SK-N-MC (cell line): ENCODE measurements around the gene RYR1.

Experiments
- DNase-seq: peaks from one replicate; pipeline ENCODE4 v3.0.0-alpha.2; 2011; ENCODE audit warnings: low read depth, low spot score
- H3K27ac ChIP-seq: fragments of 200-600 bp; sonication (generic); 2 replicates; pipeline ENCODE4 v1.5.1; 2016; ENCODE audit warnings: mixed run types
- H3K36me3 ChIP-seq: fragments of 200-600 bp; sonication (generic); 2 replicates; pipeline ENCODE4 v1.6.1; 2017; ENCODE audit warnings: antibody characterized with exemption, low read length, mixed read lengths; ENCODE audit not compliant: insufficient read depth
- H3K4me3 ChIP-seq: fragments of 200-600 bp; sonication (generic); 2 replicates; pipeline ENCODE4 v1.5.1; 2016
- H3K9ac ChIP-seq: fragments of 200-600 bp; sonication (generic); 2 replicates; pipeline ENCODE4 v1.8.0; 2017; ENCODE audit warnings: mixed run types, mixed read lengths; ENCODE audit not compliant: insufficient read length
- H3K9me3 ChIP-seq: fragments of 200-600 bp; sonication (generic); 2 replicates; pipeline ENCODE4 v1.6.1; 2017; ENCODE audit warnings: low read depth, mild to moderate bottlenecking, antibody characterized with exemption, low read length, moderate library complexity, mixed read lengths
- EZH2 ChIP-seq: fragments of 200-600 bp; sonication (generic); IDR thresholded peaks from one replicate; pipeline ENCODE4 v1.6.1; 2017; ENCODE audit warnings: antibody characterized with exemption
- FOXP2 ChIP-seq: optimal IDR thresholded peaks from 2 replicates; pipeline ENCODE3; 2011; ENCODE audit warnings: mild to moderate bottlenecking, moderate library complexity; ENCODE audit not compliant: insufficient read depth; ENCODE audit errors: extremely low read length, control extremely low read depth
- POLR2AphosphoS5 ChIP-seq: IDR thresholded peaks from 2 replicates; pipeline ENCODE4 v1.6.1; 2012; ENCODE audit warnings: mild to moderate bottlenecking, low read depth, low read length, borderline replicate concordance

The RYR1 gene

DNA sequence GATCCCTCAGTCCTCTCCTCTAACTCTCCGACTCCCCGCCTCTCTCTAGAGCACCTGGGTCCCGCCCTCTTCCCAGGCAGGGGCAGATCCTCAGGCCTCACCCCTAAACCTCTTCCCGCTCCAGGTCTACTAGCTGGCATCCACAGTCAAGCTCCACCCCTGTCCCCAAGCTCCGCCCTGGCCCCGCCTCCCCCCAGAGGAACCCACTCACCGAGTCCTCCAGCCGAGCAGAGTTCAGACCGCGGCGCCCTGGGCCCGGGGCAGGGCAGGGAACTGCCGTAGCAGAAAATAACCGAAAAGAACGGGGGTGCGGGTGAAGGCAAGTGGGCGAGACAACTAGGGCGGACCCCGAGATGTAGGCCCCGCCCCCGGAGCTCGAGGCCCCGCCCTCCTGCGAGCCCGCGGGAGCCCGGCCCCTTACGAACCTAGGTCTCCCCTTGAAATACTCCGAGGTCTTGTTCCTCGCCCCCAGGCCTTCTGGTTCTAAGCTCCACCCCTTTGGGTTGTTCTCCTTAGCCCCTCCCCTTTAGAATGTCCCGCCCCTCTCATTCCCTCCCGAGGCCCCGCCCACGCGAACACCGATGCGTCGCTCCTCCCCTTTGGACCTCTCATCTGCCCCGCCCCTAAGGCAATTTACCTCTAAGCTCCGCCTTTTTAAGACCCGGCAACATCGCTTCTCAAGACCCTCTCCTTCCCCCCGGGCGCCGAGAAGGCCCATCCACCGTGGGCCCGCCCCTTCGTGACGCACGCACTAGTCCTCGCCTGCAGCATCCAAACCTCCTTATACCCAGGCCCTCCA, 45.7 kb upstream of the RYR1 start, which contains the start of gene GGN:
TSS of gene GGN (minus strand) at position 485 of the 799 bp plus-strand sequence. CDS start 773 bp downstream, outside the sequence.
- peak; percentile 91 for DNase-seq
- no peak for TF ChIP-seq POLR2AphosphoS5
- no peak for TF ChIP-seq FOXP2
- no peak for TF ChIP-seq EZH2
- H3K36me3 ChIP-seq, result peaks cover 5% of the 10 kb centered on the region; the same call in 1 of the 2 replicates
- peak within 1 kb of the TSS; percentile 97 for H3K4me3 ChIP-seq
- no peaks in the 10 kb centered on the region for H3K9me3 ChIP-seq
- 0 out of 2 replicates have a peak within 1 kb of the TSS, but pooled peaks have one; percentile 16 for H3K27ac ChIP-seq
- H3K9ac ChIP-seq, result peak within 1 kb of the TSS; percentile 57

DNA sequence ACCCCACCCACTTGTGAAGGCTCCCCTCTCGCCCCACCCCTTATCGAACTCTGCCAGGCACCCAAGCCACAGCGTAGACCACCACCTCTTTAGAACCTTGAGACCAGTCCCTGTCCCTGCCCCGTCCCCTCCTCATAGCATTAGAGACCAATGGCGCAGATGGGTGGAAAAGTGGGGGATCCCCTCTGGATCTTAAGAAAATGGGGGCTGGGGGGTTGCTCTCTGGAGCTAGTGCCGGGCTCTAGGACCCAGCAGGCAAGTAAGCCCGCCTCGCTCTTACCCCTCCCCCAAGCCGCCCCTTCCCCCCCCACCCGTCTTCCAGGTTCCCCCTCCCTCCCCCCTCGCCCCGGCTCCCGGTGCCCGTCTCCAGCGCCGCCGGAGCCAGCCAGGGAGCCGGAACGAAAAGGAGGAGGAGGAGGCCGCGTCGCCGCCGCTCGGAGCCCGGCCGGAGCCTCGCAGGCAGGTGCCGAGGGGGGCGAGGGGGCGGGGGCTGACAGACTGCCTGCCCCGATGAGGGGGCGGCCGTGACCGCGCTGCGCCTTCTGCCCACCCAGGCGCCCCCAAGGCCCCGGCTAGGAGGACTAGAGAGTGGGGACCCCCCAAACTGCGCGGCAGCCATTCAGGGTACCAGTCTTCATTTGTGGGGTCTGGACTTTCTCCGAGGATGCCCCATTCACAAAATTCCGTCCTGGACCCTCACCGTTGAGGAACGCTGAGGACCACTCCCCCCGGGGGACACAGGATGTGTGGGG, 45.0 kb upstream of the RYR1 start, which contains the start of gene SPRED3:
TSS of gene SPRED3 (plus strand) at position 349 of the 752 bp plus-strand sequence. CDS start 1,606 bp downstream, outside the sequence.
- Histone ChIP-seq H3K9me3 (no peaks in the 10 kb centered on the region), H3K27ac (0 out of 2 replicates have a peak within 1 kb of the TSS, but pooled peaks have one; percentile 16), H3K9ac (peak within 1 kb of the TSS; percentile 57), H3K4me3 (peak within 1 kb of the TSS; percentile 97), H3K36me3 (no peaks in the 10 kb centered on the region)
- no peak for DNase-seq
- TF ChIP-seq EZH2 (no peak), POLR2AphosphoS5 (no peak), FOXP2 (no peak)

DNA sequence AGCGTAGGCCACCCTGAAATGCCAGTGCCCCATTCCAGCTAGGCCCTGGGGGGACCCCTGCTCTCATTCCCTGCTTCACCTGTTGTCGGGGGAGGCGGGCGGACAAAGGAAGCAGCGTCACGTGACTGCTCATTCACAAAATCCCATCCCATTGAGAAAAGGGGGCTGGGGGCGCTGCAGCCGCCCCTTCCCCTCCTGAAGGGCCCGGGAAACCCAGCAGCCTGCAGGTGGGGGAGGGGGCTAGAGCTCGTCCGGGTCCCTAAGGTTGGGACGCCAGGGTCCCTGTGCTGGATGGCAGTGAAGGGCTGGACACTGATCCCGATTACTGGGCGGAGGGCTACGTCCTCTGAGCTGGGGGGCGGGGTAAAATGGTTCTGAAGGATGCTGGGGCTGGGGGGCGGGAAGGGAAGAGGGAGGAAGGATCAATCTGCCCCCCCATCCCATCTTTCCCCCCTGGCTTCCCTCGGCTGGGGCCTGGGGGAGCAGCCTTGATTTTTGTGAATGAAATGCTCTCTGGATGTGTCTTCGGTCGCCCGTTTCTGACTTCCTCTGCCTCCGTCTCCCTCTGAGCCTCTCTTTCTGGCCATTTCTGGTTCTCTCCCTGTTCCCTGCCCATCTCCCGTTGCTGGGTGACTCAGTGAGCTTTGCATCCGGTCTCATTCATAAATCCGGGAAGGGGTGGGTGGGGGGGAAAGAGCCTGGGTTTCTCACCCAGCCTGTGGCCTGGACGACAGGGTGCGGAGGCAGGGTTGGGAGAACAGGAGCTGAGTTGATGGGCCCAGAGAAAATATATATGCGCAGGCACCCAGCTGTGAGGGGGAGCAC, 44.2 kb upstream of the RYR1 start:
- peak overlapping the region; percentile 55 for H3K9ac ChIP-seq
- no peak for DNase-seq
- no peaks in the 10 kb centered on the region for H3K36me3 ChIP-seq
- no peaks in the 10 kb centered on the region for H3K9me3 ChIP-seq
- H3K4me3 ChIP-seq, result peak overlapping the region; percentile 97
- no peak for TF ChIP-seq FOXP2
- no peak overlapping the region for H3K27ac ChIP-seq

DNA sequence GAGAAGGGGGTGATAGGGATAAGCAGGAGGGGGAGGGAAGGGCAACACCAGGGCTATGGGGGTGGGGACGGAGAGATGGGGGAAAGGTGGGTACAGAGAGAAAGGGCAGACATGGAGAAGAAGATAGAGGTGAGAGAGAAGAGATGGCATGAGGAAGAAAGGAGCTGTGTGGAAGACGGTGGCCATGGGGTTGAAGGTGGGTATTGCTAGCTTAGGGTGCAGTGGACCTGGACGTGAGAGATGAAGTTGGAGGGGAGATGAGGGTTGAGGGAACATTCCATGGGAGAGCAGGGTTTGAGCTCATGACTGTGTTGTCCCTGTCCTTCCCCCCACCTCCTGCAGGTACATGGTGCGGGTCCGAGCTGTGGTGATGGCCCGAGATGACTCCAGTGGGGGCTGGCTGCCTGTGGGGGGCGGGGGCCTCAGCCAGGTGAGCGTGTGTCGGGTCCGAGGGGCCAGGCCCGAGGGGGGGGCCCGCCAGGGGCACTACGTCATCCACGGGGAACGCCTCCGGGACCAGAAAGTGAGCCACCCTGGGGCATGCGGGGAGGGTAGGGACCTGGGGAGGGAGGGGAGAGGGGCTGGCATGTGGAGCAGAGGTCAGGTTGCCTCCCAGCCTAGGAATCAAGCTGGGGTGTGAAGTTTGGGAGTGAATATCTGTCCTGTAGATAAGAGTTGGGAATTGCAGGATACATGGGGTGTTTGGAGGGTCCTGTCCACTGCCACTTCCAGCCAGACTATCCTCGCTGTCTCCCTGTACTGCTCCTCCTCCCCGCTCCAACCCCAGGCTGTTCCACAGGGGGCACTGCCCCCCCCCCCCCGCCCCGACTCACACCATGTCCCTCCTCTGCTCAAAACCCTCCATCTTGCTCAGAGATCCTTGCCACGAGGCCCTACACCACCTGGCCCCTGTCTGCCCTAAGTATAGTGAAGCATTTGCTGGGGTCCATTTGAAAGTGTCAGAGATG, 43.2 kb upstream of the RYR1 start:
- Histone ChIP-seq H3K4me3 (no peak overlapping the region), H3K9me3 (no peaks in the 10 kb centered on the region), H3K9ac (no peak overlapping the region), H3K27ac (no peak overlapping the region), H3K36me3 (no peaks in the 10 kb centered on the region)
- DNase-seq, result no peak
- TF ChIP-seq FOXP2, result no peak
- TF ChIP-seq POLR2AphosphoS5, result no peak
- no peak for TF ChIP-seq EZH2

DNA sequence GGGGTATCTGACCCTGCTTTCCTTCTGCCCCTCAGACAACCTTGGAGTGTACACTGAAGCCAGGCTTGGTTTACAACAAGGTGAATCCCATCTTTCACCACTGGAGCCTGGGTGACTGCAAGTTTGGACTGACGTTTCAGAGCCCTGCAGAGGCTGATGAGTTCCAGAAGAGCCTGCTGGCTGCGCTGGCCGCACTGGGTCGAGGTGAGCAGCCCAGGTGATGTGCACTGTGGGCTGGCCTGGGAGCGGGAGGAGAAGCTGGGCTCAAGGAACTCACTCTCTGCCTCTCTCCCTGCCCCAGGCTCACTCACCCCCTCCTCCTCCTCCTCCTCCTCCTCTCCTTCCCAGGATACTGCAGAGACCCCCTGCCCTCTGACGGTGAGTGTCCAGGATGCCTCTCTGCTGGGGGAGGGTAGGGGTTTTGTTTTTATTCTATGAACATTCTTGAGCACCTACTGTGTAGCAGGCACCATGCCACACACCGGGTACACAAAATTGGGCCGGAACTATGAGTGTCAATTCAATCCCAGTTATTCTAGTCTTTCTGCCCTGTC, 41.5 kb upstream of the RYR1 start:
- TF ChIP-seq EZH2, result no peak
- TF ChIP-seq FOXP2, result no peak
- TF ChIP-seq POLR2AphosphoS5, result no peak
- no peak overlapping the region for H3K9ac ChIP-seq
- no peak for DNase-seq
- no peak overlapping the region for H3K4me3 ChIP-seq
- H3K27ac ChIP-seq, result no peak overlapping the region
- no peaks in the 10 kb centered on the region for H3K9me3 ChIP-seq
- no peaks in the 10 kb centered on the region for H3K36me3 ChIP-seq

DNA sequence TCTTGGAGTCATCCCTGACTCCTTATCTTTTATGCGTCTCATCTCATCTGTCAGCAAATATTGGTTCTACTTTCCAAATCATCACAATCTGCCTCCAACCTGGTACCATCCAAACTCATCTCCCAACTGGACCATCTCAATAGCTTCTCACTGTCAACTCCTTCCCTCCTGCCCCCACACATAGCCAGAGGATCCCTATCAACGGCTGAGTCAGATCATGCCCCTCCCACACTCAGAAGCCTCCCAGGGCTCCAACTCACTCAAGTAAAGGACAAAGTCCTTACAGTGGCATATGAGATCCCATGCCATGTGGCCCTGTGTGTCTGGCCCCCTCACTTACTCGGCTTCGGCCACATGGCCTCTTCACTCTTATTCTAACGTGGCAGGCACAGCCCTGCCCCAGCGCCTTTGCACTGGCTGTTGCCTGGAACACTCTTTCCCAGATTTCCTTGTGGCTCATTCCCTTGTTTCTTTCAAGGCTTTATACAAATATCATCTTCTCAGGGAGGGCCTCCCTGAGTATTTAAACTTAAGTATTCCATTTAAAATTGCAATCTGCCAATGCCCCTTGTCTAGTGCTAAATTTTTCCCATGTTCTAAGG, 40.7 kb upstream of the RYR1 start:
- Histone ChIP-seq H3K27ac (no peak overlapping the region), H3K9ac (no peak overlapping the region), H3K36me3 (no peaks in the 10 kb centered on the region), H3K4me3 (no peak overlapping the region), H3K9me3 (no peaks in the 10 kb centered on the region)
- TF ChIP-seq EZH2, result no peak
- no peak for TF ChIP-seq POLR2AphosphoS5
- no peak for TF ChIP-seq FOXP2
- DNase-seq, result no peak

DNA sequence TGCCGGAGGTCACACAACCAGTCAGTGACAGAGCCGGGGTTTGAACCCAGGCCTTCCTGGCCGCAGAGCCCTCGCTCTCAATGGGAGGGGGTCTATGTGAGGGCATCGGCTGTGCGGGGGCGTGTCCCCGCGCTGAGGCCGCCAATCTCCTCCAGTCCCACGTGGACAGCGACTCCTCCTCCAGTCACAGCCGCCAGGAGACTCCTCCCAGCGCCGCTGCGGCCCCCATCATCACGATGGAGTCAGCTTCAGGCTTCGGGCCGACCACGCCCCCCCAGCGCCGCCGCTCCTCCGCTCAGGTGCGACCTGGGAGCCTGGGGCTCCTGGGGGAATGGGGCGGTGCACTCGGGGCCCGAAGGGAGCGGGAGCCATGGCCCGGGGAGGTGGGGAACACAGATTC, 39.0 kb upstream of the RYR1 start:
- Histone ChIP-seq H3K27ac (no peak overlapping the region), H3K4me3 (no peak overlapping the region), H3K36me3 (no peaks in the 10 kb centered on the region), H3K9ac (no peak overlapping the region), H3K9me3 (no peaks in the 10 kb centered on the region)
- DNase-seq, result no peak
- TF ChIP-seq FOXP2 (no peak), EZH2 (no peak), POLR2AphosphoS5 (no peak)
